GM12801 (cell line): ENCODE measurements around the gene DEDD2.

Experiments used
- TF ChIP-seq, protein P1 (sequence below): IDR thresholded peaks from one replicate; pipeline ENCODE4 v1.5.1; 2011; ENCODE audit warnings: control low read depth; ENCODE audit not compliant: insufficient read length; ENCODE audit errors: extremely low read depth

Gene DEDD2

DNA sequence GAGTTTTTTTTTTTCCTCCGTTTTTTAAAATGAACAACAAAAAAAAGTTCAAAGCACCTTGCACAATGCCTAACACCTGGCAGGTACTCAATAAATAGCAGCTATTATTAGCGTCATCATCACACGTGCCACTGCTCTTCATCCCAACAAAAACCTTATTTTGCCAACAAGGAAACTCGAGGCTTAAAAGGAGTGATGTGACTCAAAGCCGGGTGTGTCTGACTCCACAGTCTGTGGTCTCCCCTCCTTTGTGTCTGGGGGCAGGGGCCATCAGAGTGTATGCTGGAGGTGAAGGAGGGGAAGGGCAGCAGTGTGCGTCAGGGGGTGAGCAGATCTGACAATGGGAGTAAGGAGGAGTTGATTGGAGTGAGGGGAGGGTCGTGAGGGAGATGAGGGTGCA, 51.2 kb downstream of the DEDD2 start:
- TF ChIP-seq, protein P1, sequence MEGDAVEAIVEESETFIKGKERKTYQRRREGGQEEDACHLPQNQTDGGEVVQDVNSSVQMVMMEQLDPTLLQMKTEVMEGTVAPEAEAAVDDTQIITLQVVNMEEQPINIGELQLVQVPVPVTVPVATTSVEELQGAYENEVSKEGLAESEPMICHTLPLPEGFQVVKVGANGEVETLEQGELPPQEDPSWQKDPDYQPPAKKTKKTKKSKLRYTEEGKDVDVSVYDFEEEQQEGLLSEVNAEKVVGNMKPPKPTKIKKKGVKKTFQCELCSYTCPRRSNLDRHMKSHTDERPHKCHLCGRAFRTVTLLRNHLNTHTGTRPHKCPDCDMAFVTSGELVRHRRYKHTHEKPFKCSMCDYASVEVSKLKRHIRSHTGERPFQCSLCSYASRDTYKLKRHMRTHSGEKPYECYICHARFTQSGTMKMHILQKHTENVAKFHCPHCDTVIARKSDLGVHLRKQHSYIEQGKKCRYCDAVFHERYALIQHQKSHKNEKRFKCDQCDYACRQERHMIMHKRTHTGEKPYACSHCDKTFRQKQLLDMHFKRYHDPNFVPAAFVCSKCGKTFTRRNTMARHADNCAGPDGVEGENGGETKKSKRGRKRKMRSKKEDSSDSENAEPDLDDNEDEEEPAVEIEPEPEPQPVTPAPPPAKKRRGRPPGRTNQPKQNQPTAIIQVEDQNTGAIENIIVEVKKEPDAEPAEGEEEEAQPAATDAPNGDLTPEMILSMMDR: no peak

DNA sequence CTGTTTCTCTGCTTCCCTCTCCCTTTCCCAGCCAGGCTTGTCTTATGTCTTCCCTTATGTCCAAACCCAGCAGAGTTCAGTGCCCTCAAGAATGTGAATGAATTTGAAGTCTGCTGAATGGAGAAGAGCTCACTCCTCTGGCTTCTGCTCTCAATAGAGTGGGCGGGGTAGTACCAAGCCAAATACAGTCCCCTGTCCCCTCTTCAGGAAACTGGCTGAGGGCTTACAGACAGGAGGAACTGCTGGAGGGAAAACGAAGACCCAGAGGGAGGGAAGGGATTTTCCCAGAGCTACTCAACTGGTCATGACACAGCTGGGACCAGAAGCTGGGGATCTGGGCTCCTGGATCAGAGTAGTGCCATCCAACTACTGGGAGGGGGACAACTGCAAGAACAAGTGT, 52.3 kb downstream of the DEDD2 start:
- TF ChIP-seq, protein P1: no peak

DNA sequence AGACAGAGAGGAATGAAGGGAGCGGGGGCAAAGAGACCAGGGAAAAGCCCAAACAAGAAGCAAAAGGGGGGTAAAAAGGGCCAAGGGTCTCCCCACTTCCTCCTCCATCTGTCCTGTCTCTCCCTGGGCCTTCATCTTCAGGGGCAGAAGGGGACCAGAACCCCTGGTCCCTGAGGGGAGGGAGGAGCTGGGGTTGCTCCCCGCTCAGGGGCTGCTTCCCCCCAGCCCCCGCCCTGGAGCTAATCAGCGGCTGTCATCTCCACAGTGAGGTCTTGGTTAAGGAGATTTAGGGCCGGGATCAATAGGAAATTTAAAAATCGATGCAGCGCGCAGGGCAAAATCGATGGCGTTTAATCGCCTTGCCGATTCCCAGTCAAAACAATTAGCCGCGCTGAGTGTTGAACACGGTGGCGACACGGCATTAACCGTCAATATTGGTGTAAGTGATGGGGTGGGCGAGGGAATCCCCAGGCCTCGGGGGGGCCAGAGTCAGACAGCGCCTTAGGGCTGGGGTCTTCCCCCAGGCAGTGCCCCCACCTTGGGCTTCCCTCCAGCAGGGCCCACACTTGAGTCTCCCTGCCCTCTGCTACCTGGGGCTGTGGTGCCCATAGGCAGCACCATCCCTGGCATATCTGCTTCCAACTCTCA, 55.7 kb downstream of the DEDD2 start:
- TF ChIP-seq, protein P1: no peak

DNA sequence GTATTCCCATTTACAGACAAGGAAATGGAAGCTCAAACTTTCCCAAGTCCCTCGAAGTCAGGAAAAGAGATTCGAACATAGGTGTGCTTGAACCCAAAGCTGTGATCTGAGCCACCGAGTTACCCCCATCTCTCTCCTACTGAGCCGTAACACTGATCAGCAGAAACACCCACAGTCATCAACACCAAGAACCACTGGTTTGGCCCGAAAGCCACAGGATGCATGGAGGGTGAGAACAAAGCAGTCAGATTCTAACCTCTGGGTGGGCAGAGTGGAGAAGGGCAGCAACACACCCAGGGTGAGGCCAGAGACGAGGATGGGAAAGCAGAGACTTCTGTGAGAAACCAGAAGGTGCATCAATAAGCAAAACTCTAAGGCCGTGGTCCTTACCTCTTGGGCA, 57.5 kb downstream of the DEDD2 start:
- TF ChIP-seq, protein P1: no peak

DNA sequence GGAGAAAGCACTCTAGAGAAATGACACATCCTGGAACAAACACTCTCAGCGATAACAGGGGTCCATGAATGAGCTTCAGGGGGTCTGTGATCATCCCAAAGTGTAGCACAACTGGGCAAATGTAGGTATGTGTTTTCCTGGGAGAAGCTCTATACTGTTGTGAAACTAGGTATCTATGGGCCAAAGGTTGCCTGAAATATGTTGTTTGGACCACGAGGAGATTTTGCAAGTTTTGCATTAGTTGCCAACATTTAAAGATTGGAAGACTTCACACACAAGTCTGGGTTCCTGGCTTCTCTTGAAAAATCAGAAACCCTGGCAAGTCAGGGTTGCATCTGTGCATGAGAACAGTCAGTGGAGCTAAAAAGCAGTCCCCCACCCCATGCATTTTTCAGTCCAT, 58.6 kb downstream of the DEDD2 start:
- TF ChIP-seq, protein P1: no peak

DNA sequence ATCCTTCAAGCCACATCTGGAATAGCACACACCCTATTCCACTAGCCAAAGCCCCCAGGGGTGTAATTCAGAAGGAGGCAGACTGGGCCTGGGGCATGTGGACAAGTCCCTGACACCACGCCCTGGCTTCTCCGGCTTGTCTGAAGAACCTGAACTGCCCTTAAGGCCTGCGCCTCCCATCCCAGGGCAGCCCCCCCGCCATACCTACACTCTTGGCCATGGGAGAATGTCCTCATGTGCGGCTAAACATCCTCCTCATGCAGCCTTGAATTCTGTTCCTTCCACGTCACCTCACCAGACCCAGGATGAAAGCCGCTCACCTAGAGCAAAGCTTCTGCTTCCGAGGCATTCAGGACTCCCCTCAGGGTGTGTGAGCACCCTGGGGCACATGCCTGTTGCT, 60.9 kb downstream of the DEDD2 start:
- TF ChIP-seq, protein P1: no peak

DNA sequence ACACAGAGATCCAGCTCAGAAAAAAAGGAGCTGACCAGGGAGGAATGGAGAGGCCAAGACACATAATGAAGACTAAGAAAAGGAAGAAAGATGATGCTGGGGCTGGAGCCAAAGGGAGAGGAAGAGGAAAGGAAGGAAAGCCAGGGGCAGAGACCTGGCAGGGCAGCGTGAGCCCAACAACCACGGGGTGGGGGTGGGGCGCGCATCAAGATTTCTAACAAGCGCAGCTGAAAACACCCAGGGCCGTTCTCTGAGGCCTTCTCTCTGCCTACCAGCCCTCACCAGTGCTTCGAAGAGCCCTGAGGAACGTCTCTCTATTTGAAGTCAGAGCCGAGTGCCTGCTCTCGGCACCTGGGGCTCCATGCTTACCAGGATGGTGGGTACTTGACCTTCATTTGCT, 61.7 kb downstream of the DEDD2 start:
- TF ChIP-seq, protein P1: no peak
